Measurements from ENCODE around the gene BEND7.
"Not testable (repeated sequence)": the region's sequence is repeated elsewhere in the genome, so short reads cannot be mapped to it uniquely, and the experiment has no call there.

The BEND7 gene

GRCh38 chr10:13417459-13418126, 111.2 kb downstream of the BEND7 start:
- DNase-seq: peak; percentile 29

- DNase-seq: no peak
Observed at GRCh38 chr10:13416760-13417159, 112.1 kb downstream of the BEND7 start.

DNA sequence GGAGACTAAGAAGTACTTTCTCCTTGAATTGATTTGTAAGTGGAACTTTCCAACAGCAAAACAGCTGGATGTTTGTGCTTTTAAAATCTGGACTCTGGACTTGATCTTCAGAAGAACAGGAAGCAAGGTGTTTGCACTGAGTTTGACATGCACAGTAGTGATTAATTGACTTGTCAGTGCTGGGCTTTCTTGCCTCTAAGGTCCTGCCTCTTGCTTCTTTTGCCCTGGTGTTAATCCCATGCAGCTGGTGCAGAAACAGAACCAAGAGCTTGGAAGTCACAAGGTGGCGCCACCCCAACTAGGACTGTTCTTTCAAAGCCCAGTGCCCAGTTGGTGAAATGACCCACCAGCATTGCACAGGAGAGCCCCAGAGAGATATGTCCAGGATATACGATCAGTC, 114.0 kb downstream of the BEND7 start:
- no peak for DNase-seq

DNA sequence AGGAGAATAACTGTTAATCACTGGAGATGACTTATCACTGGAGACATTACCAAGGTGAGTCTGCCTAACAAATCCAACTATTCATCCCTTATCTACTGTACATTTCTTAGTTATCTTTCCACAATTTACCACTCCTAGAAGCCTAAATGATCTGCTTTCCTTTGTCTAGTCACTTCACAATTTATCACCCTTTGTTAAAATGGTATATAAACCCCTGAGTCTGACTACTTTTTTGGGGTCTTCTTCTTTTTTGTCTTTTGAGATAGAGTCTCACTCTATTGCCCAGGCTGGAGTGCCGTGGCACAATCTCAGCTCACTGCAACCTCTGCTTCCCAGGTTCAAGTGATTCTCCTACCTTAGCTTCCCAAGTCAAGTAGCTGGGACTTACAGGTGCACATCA, 114.7 kb downstream of the BEND7 start:
- no peak for DNase-seq

DNA sequence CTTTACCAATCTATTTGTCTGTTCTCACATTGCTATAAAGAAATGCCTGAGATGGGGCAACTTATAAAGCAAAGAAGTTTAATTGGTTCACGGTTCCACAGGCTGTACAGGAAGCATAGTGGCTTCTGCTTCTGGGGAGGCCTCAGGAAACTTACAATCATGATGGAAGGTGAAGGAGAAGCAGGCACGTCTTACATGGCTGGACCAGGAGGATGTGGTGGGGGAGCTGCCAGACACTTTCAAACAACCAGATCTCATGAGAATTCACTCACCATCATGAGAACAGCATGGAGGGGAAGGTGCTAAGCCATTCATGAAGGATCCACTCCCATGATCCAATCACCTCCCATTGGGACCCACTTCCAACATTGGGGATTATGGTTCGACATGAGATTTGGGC, 115.9 kb downstream of the BEND7 start:
- no peak for DNase-seq

- DNase-seq: no peak
Observed at GRCh38 chr10:13404791-13405190, 124.0 kb downstream of the BEND7 start.

DNA sequence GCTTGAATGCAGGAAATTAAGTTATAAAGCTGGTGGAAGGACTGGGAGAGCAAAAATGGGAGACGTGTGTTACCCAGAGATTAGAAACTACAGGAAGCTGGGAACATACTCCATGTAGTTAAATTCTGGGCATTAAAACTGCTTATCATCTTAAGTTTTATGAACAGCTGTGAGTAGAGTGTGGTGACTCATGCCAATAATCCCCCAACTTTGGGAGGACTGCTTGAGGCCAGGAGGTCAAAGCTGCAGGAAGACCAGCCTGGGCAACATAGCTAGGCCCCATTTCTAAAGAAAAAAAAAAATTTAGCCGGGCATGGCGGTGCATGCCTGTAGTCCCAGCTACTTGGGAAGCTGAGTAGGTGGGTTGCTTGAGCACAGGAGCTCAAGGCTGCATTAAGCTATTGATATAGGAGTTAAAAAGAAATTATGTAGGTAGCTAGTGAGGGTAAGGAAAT, 124.5 kb downstream of the BEND7 start:
- DNase-seq: no peak

GRCh38 chr10:13403426-13403825, 125.4 kb downstream of the BEND7 start:
- DNase-seq: not testable (repeated sequence)

DNA sequence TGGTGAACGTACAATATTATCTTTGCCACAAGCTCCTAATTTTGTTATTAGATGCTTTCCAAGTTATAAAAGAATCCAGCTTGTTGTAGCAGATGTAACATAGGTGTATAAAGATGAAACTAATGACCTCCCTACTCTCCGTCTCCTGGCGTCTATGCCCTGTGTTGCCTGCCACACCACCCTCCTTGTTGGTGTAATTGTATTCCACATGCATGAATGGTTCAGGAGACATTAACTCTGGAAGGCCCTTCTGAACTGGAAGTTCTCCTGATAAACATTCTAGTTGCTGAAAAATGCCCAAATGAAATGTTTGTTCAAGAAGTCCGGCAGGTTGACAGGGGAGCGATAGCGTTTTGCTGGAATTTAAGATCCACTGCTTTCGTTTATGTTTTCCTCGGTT, 126.8 kb downstream of the BEND7 start:
- no peak for DNase-seq

GRCh38 chr10:13401142-13401541, 127.7 kb downstream of the BEND7 start:
- DNase-seq: no peak

DNA sequence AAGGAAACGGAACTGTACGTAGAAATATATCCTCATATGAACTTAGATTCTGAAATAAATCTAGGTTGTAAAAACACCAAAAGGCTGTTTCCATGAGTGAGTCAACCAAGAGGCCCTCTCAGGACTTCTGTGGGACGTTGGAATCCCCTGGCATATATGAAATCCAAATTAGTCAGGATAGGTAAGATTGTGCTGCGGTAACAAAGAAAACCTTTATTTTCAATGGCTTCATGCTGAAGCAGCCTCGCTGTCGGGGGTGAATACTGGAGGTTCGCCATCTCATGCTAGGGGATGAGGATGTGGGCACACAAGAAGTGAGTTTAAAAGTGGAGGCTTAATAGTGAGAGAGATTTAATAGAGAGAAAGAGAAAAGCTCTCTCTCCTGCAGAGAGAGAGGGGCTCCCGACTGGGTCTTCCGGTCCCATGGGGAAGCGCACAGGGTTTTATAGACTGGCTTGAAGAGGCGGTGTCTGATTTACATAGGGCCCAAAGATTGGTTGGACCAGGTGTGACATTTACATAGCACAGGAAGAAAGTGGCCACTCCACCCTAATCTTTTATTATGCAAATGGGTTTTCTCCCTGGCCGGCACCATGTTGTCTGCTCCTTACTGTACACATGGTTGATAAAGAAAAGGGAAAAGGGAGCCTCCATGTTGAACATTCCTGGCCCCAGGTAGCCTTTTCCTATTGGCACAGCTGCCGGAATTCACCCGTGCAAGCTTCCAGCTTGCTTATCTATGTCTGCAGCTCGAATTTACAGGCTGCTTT, 128.4 kb downstream of the BEND7 start:
- no peak for DNase-seq

- DNase-seq: no peak
Observed at GRCh38 chr10:13399752-13400151, 129.1 kb downstream of the BEND7 start.

GRCh38 chr10:13399236-13399635, 129.6 kb downstream of the BEND7 start:
- no peak for DNase-seq

DNA sequence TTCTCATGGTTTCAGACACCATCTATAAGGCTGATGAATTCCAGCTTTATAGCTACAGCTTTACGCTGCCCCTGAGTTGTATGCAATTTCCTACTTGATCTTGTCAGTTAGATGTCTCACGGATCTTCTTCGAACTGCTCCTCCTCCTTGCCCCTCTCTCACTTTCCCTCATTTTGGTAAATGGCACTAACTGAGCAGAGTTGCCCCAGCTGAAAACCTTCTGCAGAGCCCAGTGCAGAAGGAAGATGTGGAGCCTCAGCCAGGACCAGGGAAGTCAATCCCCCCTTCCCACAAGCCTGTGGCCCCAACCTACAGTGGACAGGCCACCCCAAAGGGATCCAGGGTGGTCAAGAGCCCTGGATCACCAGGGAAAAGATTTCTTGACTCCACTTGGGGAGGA, 131.8 kb downstream of the BEND7 start:
- DNase-seq: no peak

- DNase-seq: no peak
Observed at GRCh38 chr10:13396369-13396768, 132.4 kb downstream of the BEND7 start.

- no peak for DNase-seq
Observed at GRCh38 chr10:13395540-13395939, 133.3 kb downstream of the BEND7 start.

DNA sequence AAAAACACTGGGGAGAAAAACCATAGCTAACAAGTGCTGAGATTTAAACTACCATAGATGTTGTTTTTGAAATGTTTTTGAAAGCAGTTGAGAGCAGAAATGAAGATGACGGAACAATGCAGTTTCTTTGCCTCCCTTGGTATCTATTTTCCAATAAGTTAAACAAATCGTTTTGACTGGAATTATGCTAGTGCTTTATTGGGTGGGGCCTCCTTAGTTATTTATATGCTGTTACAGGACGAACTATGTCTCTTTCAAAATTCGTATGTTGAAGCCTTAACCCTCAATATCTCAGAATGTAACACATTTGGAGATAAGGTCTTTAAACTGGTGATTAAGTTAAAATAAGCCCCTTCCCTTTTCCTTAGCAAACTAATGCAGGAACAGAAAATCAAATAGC, 135.2 kb downstream of the BEND7 start:
- DNase-seq: no peak

GRCh38 chr10:13392701-13393100, 136.1 kb downstream of the BEND7 start:
- no peak for DNase-seq
